ENCODE results near the gene PER3. TPM values are rescaled to one million over a fixed set of nuclear protein-coding genes. Genes with fewer than 3 reads are reported as not detected.

The PER3 gene
- total and polyA plus RNA-seq, 2 of the 13 experiments (the other 11 are each of a cell fraction or from before 2014, with no cell fraction given), result 3.0 to 6.0 TPM

DNA sequence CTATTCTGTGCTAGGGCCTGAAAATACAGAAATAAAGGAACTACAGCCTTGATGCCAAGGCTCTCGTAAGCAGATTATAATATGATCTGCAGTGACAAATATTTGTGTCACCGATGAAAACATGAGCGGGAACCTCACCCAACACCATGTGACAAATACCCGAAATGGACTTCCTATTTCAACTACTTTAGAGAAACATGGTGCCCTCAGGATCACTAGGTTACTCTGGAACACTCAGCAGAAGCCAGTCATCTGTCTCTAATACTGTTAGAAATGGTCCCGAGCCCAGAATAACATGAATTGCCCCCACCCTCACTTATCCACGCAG lies 13.5 kb upstream of the PER3 start:
- Histone ChIP-seq H3K4me2 (ENCODE audit: low read depth, low read length) (peak overlapping the region; percentile 75), H3K27ac (ENCODE audit: extremely low read length, insufficient read depth, low read length) (peak overlapping the region; percentile 58), H2AFZ (ENCODE audit: low read length) (peak overlapping the region; percentile 82), H3K79me2 (ENCODE audit: insufficient read depth, low read length) (peaks cover 32% of the 10 kb centered on the region), H3K9me3 (ENCODE audit: low read length) (no peaks in the 10 kb centered on the region), H3K36me3 (replicated peaks in 1 of 2; ENCODE audit: control insufficient read depth in 1 of 2, insufficient read depth in 2 of 2, low read length in 2 of 2) (peaks cover 4 to 11% of the 10 kb centered on the region in 2 experiments; a peak in 3 of 5 replicates), H3K4me1 (ENCODE audit: insufficient read depth, low read length) (peaks cover 26% of the 10 kb centered on the region), H3K27me3 (ENCODE audit: control insufficient read depth in 1 of 2, insufficient read depth in 2 of 2, low read length in 2 of 2) (no peaks in the 10 kb centered on the region; a peak in 1 of 5 replicates), H3K4me3 (replicated peaks in 1 of 3; ENCODE audit: insufficient read depth in 1 of 3, low read depth in 2 of 3, low read length in 3 of 3) (peak overlapping the region; percentile 91 to 99 (median 95); a peak in 5 of 6 replicates), H4K20me1 (ENCODE audit: insufficient read depth, low read length) (peaks cover 9% of the 10 kb centered on the region; the same call in 1 of the 2 replicates), H3K9ac (ENCODE audit: insufficient read depth, low read depth, low read length) (peak overlapping the region; percentile 70)
- no peak for ATAC-seq
- in situ Hi-C loops (cut with HindIII; ENCODE audit: extremely low pct_ligation_motif_present, low pct_unique_long_range_greater_than_20kb), result no loop called here
- DNase-seq (ENCODE audit: low spot score), result no peak
- intact Hi-C loops (cut with micrococcal nuclease; ENCODE audit: unreplicated experiment), result no loop called here
- ChIA-PET CTCF (ENCODE audit: low intra/inter-chr PET ratio, low total read pairs) (no interaction called here), POLR2A (interaction anchor here (1.2 to 1.6 kb wide), 3 partner anchors 11 to 66 kb away, joined by 4 to 8 read pairs (median 4); partner anchors contain the start of gene PER3)
- FAIRE-seq, result no peak
- 72% methylated on average over 6 of the region's 6 CpGs for WGBS (ENCODE audit: low lambda C conversion rate)
- TF ChIP-seq LCORL (IDR thresholded peaks at IDR 0.05) (no peak), LCORL (CRISPR knock-in tag; IDR thresholded peaks at IDR 0.05) (0 out of 2 replicates have a peak, but pooled peaks have one; percentile 32), NAIF1 (CRISPR knock-in tag; IDR thresholded peaks at IDR 0.05; ENCODE audit: borderline replicate concordance) (peak; percentile 37; the same call in 1 of the 2 replicates), HNRNPL (IDR thresholded peaks at IDR 0.05; ENCODE audit: low read depth, low read length) (no peak)
- TF ChIP-seq, protein P1, sequence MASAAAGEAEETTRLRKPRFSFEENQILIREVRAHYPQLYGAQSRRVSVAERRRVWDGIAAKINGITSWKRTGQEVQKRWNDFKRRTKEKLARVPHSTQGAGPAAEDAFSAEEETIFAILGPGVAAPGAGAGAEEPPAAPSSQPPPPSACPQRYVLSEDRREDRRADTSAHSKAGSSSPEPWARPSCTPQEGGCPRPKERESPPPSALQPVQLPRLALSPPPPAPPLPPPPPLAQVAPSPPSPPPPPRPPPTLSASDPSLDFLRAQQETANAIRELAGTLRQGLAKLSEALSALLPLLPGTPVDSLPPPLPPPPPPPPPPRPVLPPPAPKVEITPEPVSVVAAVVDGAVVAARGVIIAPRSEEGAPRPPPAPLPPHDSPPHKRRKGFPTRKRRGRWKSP (CRISPR knock-in tag; IDR thresholded peaks at IDR 0.05), result 0 out of 2 replicates have a peak, but pooled peaks have one; percentile 5
- BruUV-seq (replicated peaks), result TSS peak; percentile 82

DNA sequence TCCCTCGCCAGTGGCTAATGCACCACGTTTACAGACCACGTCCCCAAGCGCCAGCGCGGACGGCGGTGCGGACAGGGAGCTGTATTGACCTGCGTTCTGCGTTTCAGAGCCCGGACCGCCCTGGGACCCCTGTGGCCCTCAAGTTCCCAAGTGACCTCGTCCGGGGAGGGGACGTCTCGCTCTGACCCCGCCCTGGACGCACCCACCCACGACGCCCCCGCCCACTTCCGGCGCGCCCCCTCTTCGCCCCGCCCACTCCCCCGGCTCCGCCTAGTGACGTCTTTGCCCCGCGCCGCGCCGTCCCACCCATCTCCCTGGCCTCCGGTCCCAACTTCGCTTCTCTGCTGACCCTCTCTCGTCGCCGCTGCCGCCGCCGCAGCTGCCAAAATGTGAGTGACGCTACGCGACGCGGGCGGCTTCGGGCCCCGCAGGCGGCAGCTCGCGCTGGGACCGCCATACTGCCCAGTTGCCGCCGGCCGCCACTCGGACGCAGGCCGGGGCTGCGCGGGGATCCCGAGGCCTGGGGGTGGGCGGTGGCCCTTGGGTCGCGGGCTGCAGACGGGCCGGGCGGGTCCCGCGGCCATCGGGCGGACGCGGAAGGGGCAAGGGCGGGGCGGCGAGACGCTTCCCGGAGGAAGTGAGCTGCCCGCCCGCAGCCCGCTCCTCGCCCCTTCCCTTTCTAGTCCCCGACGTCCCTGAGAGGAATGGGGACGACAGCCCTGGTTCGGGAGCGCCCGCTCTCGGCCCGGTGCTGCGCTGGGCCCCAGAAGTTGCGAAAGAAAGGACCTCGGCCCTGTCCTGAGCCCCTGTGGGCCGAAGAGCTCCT lies 12.9 kb upstream of the PER3 start, which contains the start of gene VAMP3:
VAMP3 (plus strand) TSS at position 300 of the 826 bp plus-strand sequence; CDS start at position 388, 88 bp downstream.
- DNase-seq (ENCODE audit: low spot score) (peak; percentile 62), FAIRE-seq (no peak), ATAC-seq (peak; percentile 90)
- Histone ChIP-seq H3K27ac (ENCODE audit: extremely low read length, insufficient read depth, low read length) (peak within 1 kb of the TSS; percentile 80), H3K9ac (ENCODE audit: insufficient read depth, low read depth, low read length) (peak within 1 kb of the TSS; percentile 79), H3K79me2 (ENCODE audit: insufficient read depth, low read length) (peaks cover 34% of the 10 kb centered on the region), H3K36me3 (replicated peaks in 1 of 2; ENCODE audit: control insufficient read depth in 1 of 2, insufficient read depth in 2 of 2, low read length in 2 of 2) (peaks cover 4 to 11% of the 10 kb centered on the region in 2 experiments; a peak in 3 of 5 replicates), H3K4me3 (replicated peaks in 1 of 3; ENCODE audit: insufficient read depth in 1 of 3, low read depth in 2 of 3, low read length in 3 of 3) (peak within 1 kb of the TSS; percentile 91 to 99 (median 95)), H3K4me1 (ENCODE audit: insufficient read depth, low read length) (peaks cover 26% of the 10 kb centered on the region), H3K27me3 (ENCODE audit: control insufficient read depth in 1 of 2, insufficient read depth in 2 of 2, low read length in 2 of 2) (no peaks in the 10 kb centered on the region; a peak in 1 of 5 replicates), H2AFZ (ENCODE audit: low read length) (peak within 1 kb of the TSS; percentile 82), H4K20me1 (ENCODE audit: insufficient read depth, low read length) (peaks cover 9% of the 10 kb centered on the region; the same call in 1 of the 2 replicates), H3K9me3 (ENCODE audit: low read length) (no peaks in the 10 kb centered on the region), H3K4me2 (ENCODE audit: low read depth, low read length) (peak within 1 kb of the TSS; percentile 75)
- intact Hi-C loops (cut with micrococcal nuclease; ENCODE audit: unreplicated experiment) (no loop called here), in situ Hi-C loops (cut with HindIII; ENCODE audit: extremely low pct_ligation_motif_present, low pct_unique_long_range_greater_than_20kb) (no loop called here)
- POLR2A ChIA-PET, result interaction anchor here (0.7 to 1.6 kb wide), 5 partner anchors 10 to 91 kb away, joined by 3 to 8 read pairs (median 4); partner anchors contain the start of gene PER3
- 23% methylated on average over 22 of the region's 97 CpGs for WGBS (ENCODE audit: low lambda C conversion rate)
- BruUV-seq (replicated peaks), result no TSS peak
- CTCF ChIA-PET (ENCODE audit: low intra/inter-chr PET ratio, low total read pairs), result no interaction called here
- TF ChIP-seq, protein P2, sequence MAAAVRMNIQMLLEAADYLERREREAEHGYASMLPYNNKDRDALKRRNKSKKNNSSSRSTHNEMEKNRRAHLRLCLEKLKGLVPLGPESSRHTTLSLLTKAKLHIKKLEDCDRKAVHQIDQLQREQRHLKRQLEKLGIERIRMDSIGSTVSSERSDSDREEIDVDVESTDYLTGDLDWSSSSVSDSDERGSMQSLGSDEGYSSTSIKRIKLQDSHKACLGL (CRISPR knock-in tag; IDR thresholded peaks at IDR 0.05), result peak; percentile 22; the same call in 1 of the 2 replicates
- no peak for TF ChIP-seq HNF4G (IDR thresholded peaks at IDR 0.05; ENCODE audit: borderline replicate concordance, low read depth, low read length)
- no peak for TF ChIP-seq HNF4G (CRISPR knock-in tag; IDR thresholded peaks at IDR 0.05; ENCODE audit: borderline replicate concordance, low read depth)
- 0 out of 2 replicates have a peak, but pooled peaks have one; percentile 46 for TF ChIP-seq AHR (CRISPR knock-in tag; IDR thresholded peaks at IDR 0.05)
- TF ChIP-seq, protein P3, sequence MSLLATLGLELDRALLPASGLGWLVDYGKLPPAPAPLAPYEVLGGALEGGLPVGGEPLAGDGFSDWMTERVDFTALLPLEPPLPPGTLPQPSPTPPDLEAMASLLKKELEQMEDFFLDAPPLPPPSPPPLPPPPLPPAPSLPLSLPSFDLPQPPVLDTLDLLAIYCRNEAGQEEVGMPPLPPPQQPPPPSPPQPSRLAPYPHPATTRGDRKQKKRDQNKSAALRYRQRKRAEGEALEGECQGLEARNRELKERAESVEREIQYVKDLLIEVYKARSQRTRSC (CRISPR knock-in tag; IDR thresholded peaks at IDR 0.05; ENCODE audit: low read depth), result peak; percentile 70; the same call in 1 of the 2 replicates
- peak; percentile 69; the same call in 1 of the 2 replicates for TF ChIP-seq KMT2B (CRISPR knock-in tag; IDR thresholded peaks at IDR 0.05)
- TF ChIP-seq, protein P4, sequence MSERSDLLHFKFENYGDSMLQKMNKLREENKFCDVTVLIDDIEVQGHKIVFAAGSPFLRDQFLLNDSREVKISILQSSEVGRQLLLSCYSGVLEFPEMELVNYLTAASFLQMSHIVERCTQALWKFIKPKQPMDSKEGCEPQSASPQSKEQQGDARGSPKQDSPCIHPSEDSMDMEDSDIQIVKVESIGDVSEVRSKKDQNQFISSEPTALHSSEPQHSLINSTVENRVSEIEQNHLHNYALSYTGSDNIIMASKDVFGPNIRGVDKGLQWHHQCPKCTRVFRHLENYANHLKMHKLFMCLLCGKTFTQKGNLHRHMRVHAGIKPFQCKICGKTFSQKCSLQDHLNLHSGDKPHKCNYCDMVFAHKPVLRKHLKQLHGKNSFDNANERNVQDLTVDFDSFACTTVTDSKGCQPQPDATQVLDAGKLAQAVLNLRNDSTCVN (CRISPR knock-in tag; IDR thresholded peaks at IDR 0.05; ENCODE audit: borderline replicate concordance), result peak; percentile 49; the same call in 1 of the 2 replicates
- no peak for TF ChIP-seq NBN (conservative IDR thresholded peaks at IDR 0.05)
